Uterus (tissue), 4 donors: ENCODE results near the gene RAD23A. TPM values are rescaled to one million over a fixed set of nuclear protein-coding genes. Genes with fewer than 3 reads are reported as not detected.
"Not testable (repeated sequence)": the region's sequence is repeated elsewhere in the genome, so short reads cannot be mapped to it uniquely, and the experiment has no call there.

Experiments
- DNase-seq, 2 donors: peaks; one replicate each; pipeline ENCODE4 v3.0.0-alpha.2; 2019 to 2020
- H3K27ac ChIP-seq, 2 donors: fragments of 200-600 bp; sonication (generic); 1 replicate in 1 of 2; 2 replicates in 1 of 2; pipeline ENCODE4 v1.5.1; 2016 to 2018
- H3K27me3 ChIP-seq, 2 donors: fragments of 200-600 bp; sonication (generic); one replicate each; pipeline ENCODE4 v1.5.1; 2018 to 2019; ENCODE audit warnings: control low read depth in 1 of 2
- H3K36me3 ChIP-seq, 2 donors: fragments of 200-600 bp; sonication (generic); one replicate each; pipeline ENCODE4 v1.5.1; 2019; ENCODE audit warnings: control low read depth in 1 of 2
- H3K4me1 ChIP-seq, 2 donors: fragments of 200-600 bp; sonication (generic); one replicate each; pipeline ENCODE4 v1.5.1; 2018 to 2019; ENCODE audit warnings: control low read depth in 1 of 2
- H3K4me3 ChIP-seq, 2 donors: fragments of 200-600 bp; sonication (generic); 1 replicate in 1 of 2; 2 replicates in 1 of 2; pipeline ENCODE4 v1.5.1; 2018 to 2019; ENCODE audit warnings: mild to moderate bottlenecking in 1 of 2
- H3K9me3 ChIP-seq, 2 donors: fragments of 200-600 bp; sonication (generic); one replicate each; pipeline ENCODE4 v1.5.1; 2019; ENCODE audit warnings: control low read depth in 1 of 2
- CTCF ChIP-seq, 4 experiments: fragments of 200-600 bp in 2 of 4; fragments of 450-650 bp in 2 of 4; sonication (generic) in 2 of 4; IDR thresholded peaks; one replicate each; pipeline ENCODE4 v1.5.1; 2016 to 2019; ENCODE audit warnings: antibody characterized with exemption in 4 of 4, mild to moderate bottlenecking in 2 of 4, moderate library complexity in 1 of 4
- POLR2A ChIP-seq, 2 donors: fragments of 450-650 bp; IDR thresholded peaks; one replicate each; pipeline ENCODE4 v1.6.1; 2016; ENCODE audit warnings: antibody characterized with exemption in 2 of 2, mild to moderate bottlenecking in 1 of 2, moderate library complexity in 1 of 2
- intact Hi-C: fragments of 100-400 bp; cut with DNase I; formaldehyde crosslinking; loops from one replicate; pipeline ENCODE4 v1.15.1; 2023; ENCODE audit warnings: low total_unique reads
- total RNA-seq, 4 donors: library from RNA; depleted of rRNA in 3 of 4; stranded (reverse); fragments of >200 nt in 3 of 4; gene quantifications; one replicate each; pipeline versions ENCODE4 v1.1.0 to v1.2.4, GENCODE V29; 2014 to 2023
- donor health status: DM: yes; HTN: yes; CAD: no.

RAD23A gene
- total RNA-seq, 4 donors from 2014 or later = 13.3 to 105 (median 64.4) TPM

DNA sequence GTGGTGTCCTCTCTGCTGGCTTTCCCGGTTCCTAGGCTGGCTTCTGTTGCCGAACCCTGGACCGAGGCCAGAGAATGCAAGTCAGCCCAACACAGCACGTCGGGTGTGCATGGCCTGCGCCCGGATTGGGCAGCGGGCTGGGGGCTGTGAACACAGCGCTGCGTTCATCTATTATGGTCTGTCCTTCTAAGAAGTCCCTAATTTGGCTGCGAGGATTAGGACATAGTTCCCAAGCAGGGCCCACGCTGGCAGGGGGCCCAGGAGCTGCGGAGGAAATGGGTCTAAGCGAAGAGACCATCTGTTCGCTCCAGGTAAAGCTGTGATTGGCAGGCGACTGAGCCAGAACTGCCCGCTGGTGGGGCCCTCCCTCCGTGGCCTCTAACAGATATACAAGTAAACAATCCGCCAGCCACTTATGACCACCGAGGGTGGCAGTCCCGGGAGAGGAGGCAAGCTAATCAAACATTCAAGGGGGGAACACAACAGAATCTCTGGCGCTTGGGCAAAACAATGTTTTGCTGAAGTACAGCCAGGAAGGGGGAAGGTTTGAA is 32.6 kb upstream of the RAD23A start:
- Histone ChIP-seq H3K9me3 (no peaks in the 10 kb centered on the region), H3K27ac (peak overlapping the region; percentile 13 to 26), H3K27me3 (no peaks in the 10 kb centered on the region), H3K4me3 (peak overlapping the region in 1 of 2 donors; percentile 1), H3K36me3 (no peaks in the 10 kb centered on the region), H3K4me1 (peaks cover 0 to 6% of the 10 kb centered on the region in 2 donors)
- TF ChIP-seq POLR2A (IDR thresholded peaks at IDR 0.05) = no peak
- TF ChIP-seq CTCF (IDR thresholded peaks at IDR 0.05) = no peak
- intact Hi-C loops = no loop called here
- DNase-seq = peak; percentile 61 to 63

DNA sequence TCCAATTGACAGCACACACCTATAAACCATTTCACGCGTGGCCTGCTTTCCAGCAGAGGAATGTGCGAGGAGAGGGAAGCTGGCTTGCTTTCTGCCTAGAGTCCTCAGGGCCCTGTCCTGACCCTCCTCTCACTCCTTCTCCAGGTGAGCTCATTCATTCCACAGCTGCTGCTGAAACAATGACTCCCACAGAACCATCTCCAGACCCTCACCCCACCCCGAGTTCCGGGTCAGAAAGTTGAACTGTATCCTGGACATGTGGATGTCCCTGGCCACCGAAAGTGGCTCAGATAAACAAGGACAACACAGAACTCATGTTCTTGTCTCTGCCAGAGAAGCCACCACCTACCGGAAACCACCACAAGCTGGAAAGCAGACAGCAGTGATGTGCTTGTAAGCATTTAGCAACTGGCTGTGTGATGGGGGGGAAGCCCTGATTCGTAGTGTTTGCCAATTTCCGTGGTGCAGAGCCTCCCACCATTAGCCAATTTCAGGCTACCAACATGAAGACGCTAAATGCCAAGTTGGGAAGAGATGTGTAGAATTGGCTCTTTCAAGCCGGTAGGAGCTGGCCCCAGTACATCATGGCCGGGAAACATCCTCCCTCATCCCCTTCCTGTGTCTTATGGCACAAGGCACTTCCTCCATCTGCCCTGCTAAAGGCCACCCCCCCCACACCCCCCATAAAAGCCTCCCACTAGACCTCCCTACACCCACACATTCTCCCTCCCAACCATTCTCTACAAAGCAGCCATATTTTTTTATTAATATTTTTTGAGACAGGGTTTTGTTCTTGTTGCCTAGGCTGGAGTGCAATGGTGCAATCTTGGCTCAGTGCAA is 31.6 kb upstream of the RAD23A start:
- no peaks in the 10 kb centered on the region for H3K27me3 ChIP-seq
- DNase-seq = no peak
- no peak for TF ChIP-seq POLR2A (IDR thresholded peaks at IDR 0.05)
- no peak for TF ChIP-seq CTCF (IDR thresholded peaks at IDR 0.05)
- no peaks in the 10 kb centered on the region for H3K9me3 ChIP-seq
- intact Hi-C loops = no loop called here
- H3K36me3 ChIP-seq = no peaks in the 10 kb centered on the region
- H3K4me3 ChIP-seq = no peak overlapping the region
- peaks cover 0 to 6% of the 10 kb centered on the region in 2 donors for H3K4me1 ChIP-seq
- no peak overlapping the region for H3K27ac ChIP-seq

DNA sequence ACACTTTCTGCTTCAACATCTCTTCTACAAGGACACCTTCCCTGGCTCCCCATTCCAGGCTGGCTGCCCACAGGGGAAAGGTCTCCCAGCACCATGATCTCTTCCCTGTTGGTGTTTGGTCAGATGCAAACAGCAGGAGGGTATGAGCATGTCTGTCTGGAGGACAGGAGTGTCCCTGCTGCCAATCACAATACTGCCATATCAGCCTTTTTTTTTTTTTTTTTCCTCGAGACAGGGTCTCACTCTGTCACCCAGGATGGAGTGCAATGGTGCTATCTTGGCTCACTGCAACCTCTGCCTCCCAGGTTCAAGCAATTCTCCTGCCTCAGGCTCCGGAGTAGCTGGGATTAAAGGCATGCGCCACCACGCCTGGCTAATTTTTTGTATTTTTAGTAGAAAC is 29.8 kb upstream of the RAD23A start:
- intact Hi-C loops, H3K27me3 ChIP-seq, H3K9me3 ChIP-seq, H3K4me3 ChIP-seq, H3K27ac ChIP-seq, DNase-seq, H3K36me3 ChIP-seq, H3K4me1 ChIP-seq: not testable (repeated sequence)

GRCh38 chr19:12918253-12918652 is 27.4 kb upstream of the RAD23A start:
- no peaks in the 10 kb centered on the region for H3K27me3 ChIP-seq
- no peaks in the 10 kb centered on the region for H3K36me3 ChIP-seq
- intact Hi-C loops = no loop called here
- H3K9me3 ChIP-seq = no peaks in the 10 kb centered on the region
- H3K4me1 ChIP-seq = no peaks in the 10 kb centered on the region
- H3K4me3 ChIP-seq = no peak overlapping the region
- TF ChIP-seq POLR2A (IDR thresholded peaks at IDR 0.05) (no peak), CTCF (IDR thresholded peaks at IDR 0.05) (no peak)
- no peak for DNase-seq
- no peak overlapping the region for H3K27ac ChIP-seq

DNA sequence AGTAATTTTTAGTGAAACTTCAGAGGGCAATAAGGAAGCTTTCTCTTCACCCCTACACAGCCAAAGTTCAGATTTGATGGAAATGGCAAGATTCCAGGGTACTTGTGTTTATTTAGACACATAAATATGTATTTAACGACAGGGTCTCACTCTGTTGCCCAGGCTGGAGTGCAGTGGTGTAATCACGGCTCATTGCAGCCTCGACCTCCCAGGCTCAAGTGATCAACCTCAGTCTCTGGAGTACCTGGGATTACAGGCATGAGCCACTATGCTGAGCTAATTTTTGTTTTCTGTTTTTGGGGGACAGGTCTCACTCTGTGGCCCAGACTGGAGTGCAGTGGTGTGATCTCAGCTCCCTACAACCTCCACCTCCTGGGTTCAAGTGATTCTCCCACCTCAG is 24.6 kb upstream of the RAD23A start:
- Histone ChIP-seq H3K27me3 (no peaks in the 10 kb centered on the region), H3K36me3 (no peaks in the 10 kb centered on the region), H3K4me3 (no peak overlapping the region), H3K27ac (no peak overlapping the region), H3K4me1 (no peaks in the 10 kb centered on the region), H3K9me3 (no peaks in the 10 kb centered on the region)
- intact Hi-C loops = no loop called here
- DNase-seq = no peak
- TF ChIP-seq POLR2A (IDR thresholded peaks at IDR 0.05) = no peak
- TF ChIP-seq CTCF (IDR thresholded peaks at IDR 0.05) = no peak
